WERI-Rb-1 (cell line): ENCODE measurements around the gene PDZD7.

Experiments
- DNase-seq: peaks from one replicate; pipeline ENCODE4 v3.0.0-alpha.2; 2020
- H3K27ac ChIP-seq: fragments of 250-450 bp; sonication (Bioruptor Pico); 2 replicates; pipeline ENCODE4 v1.5.1; 2020; ENCODE audit warnings: mild to moderate bottlenecking, moderate library complexity
- H3K27me3 ChIP-seq: fragments of 250-450 bp; sonication (Bioruptor Pico); 2 replicates; pipeline ENCODE4 v1.5.1; 2021; ENCODE audit warnings: mild to moderate bottlenecking, low read depth, moderate library complexity; ENCODE audit not compliant: insufficient read depth, severe bottlenecking
- H3K36me3 ChIP-seq: fragments of 250-450 bp; sonication (Bioruptor Pico); 2 replicates; pipeline ENCODE4 v1.5.1; 2020; ENCODE audit warnings: mild to moderate bottlenecking, moderate library complexity
- H3K4me3 ChIP-seq: 2 replicates; pipeline ENCODE4 v1.5.1; 2011; ENCODE audit warnings: low read depth, mild to moderate bottlenecking, control low read depth, low read length
- H3K9me3 ChIP-seq: fragments of 250-450 bp; sonication (Bioruptor Pico); 2 replicates; pipeline ENCODE4 v1.5.1; 2021; ENCODE audit warnings: mild to moderate bottlenecking, moderate library complexity; ENCODE audit not compliant: severe bottlenecking
- CTCF ChIP-seq: IDR thresholded peaks from 2 replicates; pipeline ENCODE4 v1.5.1; 2011; ENCODE audit warnings: low read depth, mild to moderate bottlenecking, control low read depth, inconsistent platforms, low read length

PDZD7 gene

DNA sequence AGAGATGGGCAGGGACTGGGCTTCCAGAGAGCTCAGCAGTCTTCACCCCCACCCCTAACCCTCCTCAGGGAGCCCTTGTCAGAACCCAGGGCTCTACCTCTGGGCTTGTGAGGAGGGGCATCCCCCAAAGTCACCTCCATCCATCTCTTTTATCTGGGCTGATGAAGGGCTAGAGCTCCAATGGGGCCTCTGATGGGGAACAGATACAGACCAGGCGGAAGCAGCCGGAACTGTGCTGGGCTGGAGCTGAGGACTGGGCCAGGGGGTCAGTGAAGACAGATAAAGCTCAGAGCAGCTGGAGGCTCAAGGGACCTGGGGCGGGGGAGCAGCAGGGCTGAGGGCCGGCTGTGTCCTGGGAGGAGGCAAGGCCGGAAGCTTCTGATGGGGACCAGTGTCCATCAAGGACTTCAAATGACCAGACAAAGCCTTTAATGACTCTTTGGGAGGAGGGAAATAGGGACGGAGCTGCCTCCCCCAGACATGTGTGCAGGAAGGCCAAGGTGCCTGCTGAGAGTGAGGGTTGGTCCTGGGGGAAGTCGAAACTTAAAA is 41.0 kb upstream of the PDZD7 start:
- TF ChIP-seq CTCF: no peak
- no peak overlapping the region for H3K27ac ChIP-seq
- no peak for DNase-seq
- no peak overlapping the region for H3K4me3 ChIP-seq
- no peaks in the 10 kb centered on the region for H3K27me3 ChIP-seq
- H3K9me3 ChIP-seq: no peaks in the 10 kb centered on the region
- no peaks in the 10 kb centered on the region for H3K36me3 ChIP-seq

- Histone ChIP-seq H3K27ac (no peak overlapping the region), H3K27me3 (no peaks in the 10 kb centered on the region), H3K36me3 (no peaks in the 10 kb centered on the region), H3K9me3 (no peaks in the 10 kb centered on the region), H3K4me3 (no peak overlapping the region)
- TF ChIP-seq CTCF: no peak
- DNase-seq: no peak
These were observed 40.4 kb upstream of the PDZD7 start for GRCh38 chr10:101071267-101071884.

DNA sequence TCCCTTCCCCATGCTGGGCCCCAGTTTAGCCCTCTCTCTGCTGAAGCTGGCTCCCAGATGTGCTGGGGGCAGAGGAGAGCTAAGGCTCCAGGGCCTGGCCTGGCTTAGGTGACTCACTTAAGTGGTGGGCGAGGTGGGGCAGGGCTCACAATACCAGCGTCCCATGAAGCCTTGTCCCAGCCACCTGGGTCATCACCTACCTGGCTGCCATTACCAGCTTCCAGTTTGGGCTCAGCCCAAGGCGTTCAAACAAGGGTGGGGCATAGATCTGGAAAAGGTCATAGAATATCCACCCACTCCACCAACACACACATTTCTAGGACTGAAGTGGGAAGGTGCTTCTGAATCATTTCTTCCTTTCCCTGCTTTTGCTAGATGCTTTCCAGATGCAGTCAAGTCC is 39.2 kb upstream of the PDZD7 start:
- H3K27me3 ChIP-seq: no peaks in the 10 kb centered on the region
- no peaks in the 10 kb centered on the region for H3K36me3 ChIP-seq

GRCh38 chr10:101069441-101069840 is 38.5 kb upstream of the PDZD7 start:
- Histone ChIP-seq H3K27ac (no peak overlapping the region), H3K27me3 (no peaks in the 10 kb centered on the region)

More for the DNA sequence above, 39.2 kb upstream of the PDZD7 start:
- TF ChIP-seq CTCF: no peak
- H3K4me3 ChIP-seq: no peak overlapping the region
- no peaks in the 10 kb centered on the region for H3K9me3 ChIP-seq
- DNase-seq: no peak
- no peak overlapping the region for H3K27ac ChIP-seq

DNA sequence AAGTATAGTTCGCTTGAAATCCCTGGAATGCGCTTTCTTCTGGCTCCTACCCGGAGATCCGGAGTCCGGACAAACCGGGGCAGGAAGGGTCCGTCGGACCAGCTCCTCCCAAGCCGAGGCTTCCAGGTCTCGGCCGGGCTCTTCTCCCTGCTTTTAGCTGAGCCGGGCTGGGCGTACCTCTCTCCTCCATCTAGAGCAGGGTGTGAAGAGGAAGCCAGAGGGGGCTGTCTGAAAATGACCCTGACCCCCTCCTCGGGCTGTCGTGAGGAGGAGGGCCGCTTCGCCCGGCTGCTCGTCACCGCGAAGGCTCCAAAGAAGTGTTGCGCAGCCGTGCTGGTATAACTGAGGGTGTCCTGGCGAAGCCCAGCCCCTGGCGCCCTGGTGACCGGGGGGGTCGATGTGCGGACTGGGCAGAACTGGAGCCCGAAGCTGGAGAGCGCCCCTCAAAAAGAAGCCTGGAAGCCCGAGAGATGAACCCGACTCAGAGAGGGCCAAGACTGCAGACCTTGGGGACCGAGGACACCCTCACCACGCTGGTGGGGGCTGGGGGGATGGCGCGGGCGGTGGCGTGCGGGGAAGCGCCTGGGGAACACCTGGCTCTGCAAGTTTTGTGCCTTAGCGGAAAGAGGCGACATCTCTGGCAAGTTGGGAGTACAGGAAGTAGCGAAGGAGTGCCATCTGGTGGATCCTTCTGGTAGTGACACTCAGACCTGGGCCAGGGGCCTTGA is 36.6 kb upstream of the PDZD7 start:
- H3K27me3 ChIP-seq: no peaks in the 10 kb centered on the region
- peak; percentile 82 for TF ChIP-seq CTCF
- H3K27ac ChIP-seq: peak overlapping the region; percentile 13; the same call in 1 of the 2 replicates

More at GRCh38 chr10:101069441-101069840, 38.5 kb upstream of the PDZD7 start:
- Histone ChIP-seq H3K4me3 (no peak overlapping the region), H3K9me3 (no peaks in the 10 kb centered on the region), H3K36me3 (no peaks in the 10 kb centered on the region)
- no peak for DNase-seq
- no peak for TF ChIP-seq CTCF

More for the DNA sequence above, 36.6 kb upstream of the PDZD7 start:
- Histone ChIP-seq H3K4me3 (peak overlapping the region; percentile 68), H3K36me3 (no peaks in the 10 kb centered on the region), H3K9me3 (no peaks in the 10 kb centered on the region)
- DNase-seq: peak; percentile 87
